ENCODE results near the gene CMTM1. TPM values are rescaled to one million over a fixed set of nuclear protein-coding genes. Genes with fewer than 3 reads are reported as not detected.

Gene CMTM1
- polyA plus RNA-seq, 6 donors from 2014 or later = 0.49 to 0.97 (median 0.70) TPM; not detected in 2

- Mint-ChIP-seq H3K36me3 (peaks cover 7 to 9% of the 10 kb centered on the region in 2 donors), H3K27ac (peak overlapping the region; percentile 98 to 100 (median 99)), H3K4me1 (peaks cover 58 to 87% (median 84%) of the 10 kb centered on the region in 3 donors), H3K4me3 (peak overlapping the region; percentile 54 to 94 (median 76)), H3K9me3 (no peaks in the 10 kb centered on the region), H3K27me3 (no peaks in the 10 kb centered on the region)
- peak; percentile 92 for DNase-seq
- ATAC-seq (ENCODE audit: low read depth in 2 of 2) = peak; percentile 83 to 84
Observed at GRCh38 chr16:66524601-66525164, 41.6 kb upstream of the CMTM1 start.

- H3K9me3 Mint-ChIP-seq = no peaks in the 10 kb centered on the region
- H3K4me1 Mint-ChIP-seq = peaks cover 52 to 82% (median 79%) of the 10 kb centered on the region in 3 donors
- peaks cover 10 to 13% of the 10 kb centered on the region in 2 donors for H3K36me3 Mint-ChIP-seq
- no peaks in the 10 kb centered on the region for H3K27me3 Mint-ChIP-seq
- peak overlapping the region in 7 of 8 donors; percentile 26 to 94 (median 83) for H3K4me3 Mint-ChIP-seq
- peak overlapping the region; percentile 36 to 100 (median 94) for H3K27ac Mint-ChIP-seq
- no peak for DNase-seq
- ATAC-seq (ENCODE audit: low read depth in 2 of 2) = no peak
Observed at GRCh38 chr16:66525396-66526180, 40.7 kb upstream of the CMTM1 start.

- Mint-ChIP-seq H3K36me3 (peaks cover 10 to 13% of the 10 kb centered on the region in 2 donors), H3K4me3 (no peak overlapping the region), H3K9me3 (no peaks in the 10 kb centered on the region), H3K4me1 (peaks cover 42 to 60% (median 52%) of the 10 kb centered on the region in 3 donors), H3K27ac (no peak overlapping the region), H3K27me3 (no peaks in the 10 kb centered on the region)
- DNase-seq (no peak), ATAC-seq (ENCODE audit: low read depth in 2 of 2) (no peak)
Observed at GRCh38 chr16:66528294-66528693, 37.9 kb upstream of the CMTM1 start.

- no peak for DNase-seq
- Mint-ChIP-seq H3K9me3 (no peaks in the 10 kb centered on the region), H3K27ac (peak overlapping the region in 2 of 6 donors; percentile 19 to 25), H3K4me1 (peaks cover 37 to 52% (median 43%) of the 10 kb centered on the region in 3 donors), H3K4me3 (no peak overlapping the region), H3K36me3 (peaks cover 10 to 13% of the 10 kb centered on the region in 2 donors), H3K27me3 (no peaks in the 10 kb centered on the region)
- ATAC-seq (ENCODE audit: low read depth in 2 of 2) = no peak
Observed at GRCh38 chr16:66529475-66529874, 36.8 kb upstream of the CMTM1 start.

- Mint-ChIP-seq H3K36me3 (peaks cover 5 to 7% of the 10 kb centered on the region in 2 donors), H3K4me3 (peak overlapping the region in 1 of 8 donors; percentile 31), H3K4me1 (peaks cover 27 to 57% (median 29%) of the 10 kb centered on the region in 3 donors), H3K27ac (peak overlapping the region in 1 of 6 donors; percentile 57), H3K27me3 (no peaks in the 10 kb centered on the region), H3K9me3 (no peaks in the 10 kb centered on the region)
- no peak for DNase-seq
- no peak for ATAC-seq (ENCODE audit: low read depth in 2 of 2)
Observed at GRCh38 chr16:66534376-66534799, 31.9 kb upstream of the CMTM1 start.

- H3K4me1 Mint-ChIP-seq = peaks cover 37 to 65% (median 39%) of the 10 kb centered on the region in 3 donors
- no peak for DNase-seq
- no peaks in the 10 kb centered on the region for H3K36me3 Mint-ChIP-seq
- H3K27ac Mint-ChIP-seq = peak overlapping the region in 1 of 6 donors; percentile 79
- no peaks in the 10 kb centered on the region for H3K9me3 Mint-ChIP-seq
- H3K4me3 Mint-ChIP-seq = no peak overlapping the region
- no peak for ATAC-seq (ENCODE audit: low read depth in 2 of 2)
- H3K27me3 Mint-ChIP-seq = no peaks in the 10 kb centered on the region
Observed at GRCh38 chr16:66536525-66536924, 29.7 kb upstream of the CMTM1 start.

- H3K27me3 Mint-ChIP-seq = no peaks in the 10 kb centered on the region
- H3K4me3 Mint-ChIP-seq = no peak overlapping the region
- no peaks in the 10 kb centered on the region for H3K36me3 Mint-ChIP-seq
- ATAC-seq (ENCODE audit: low read depth in 2 of 2) (no peak), DNase-seq (no peak)
- H3K27ac Mint-ChIP-seq = no peak overlapping the region
- peaks cover 40 to 72% (median 45%) of the 10 kb centered on the region in 3 donors for H3K4me1 Mint-ChIP-seq
- no peaks in the 10 kb centered on the region for H3K9me3 Mint-ChIP-seq
Observed at GRCh38 chr16:66537236-66537635, 29.0 kb upstream of the CMTM1 start.

- Mint-ChIP-seq H3K27me3 (no peaks in the 10 kb centered on the region), H3K4me1 (peaks cover 46 to 78% (median 61%) of the 10 kb centered on the region in 3 donors), H3K27ac (peak overlapping the region in 5 of 6 donors; percentile 28 to 80 (median 71)), H3K36me3 (no peaks in the 10 kb centered on the region), H3K4me3 (peak overlapping the region in 7 of 8 donors; percentile 69 to 88 (median 80)), H3K9me3 (no peaks in the 10 kb centered on the region)
- ATAC-seq (ENCODE audit: low read depth in 2 of 2) = no peak
- DNase-seq = no peak
Observed at GRCh38 chr16:66538910-66539309, 27.3 kb upstream of the CMTM1 start.

GRCh38 chr16:66539623-66540469 is 26.4 kb upstream of the CMTM1 start:
- Mint-ChIP-seq H3K4me1 (peaks cover 48 to 81% (median 67%) of the 10 kb centered on the region in 3 donors), H3K4me3 (peak overlapping the region; percentile 24 to 89 (median 82)), H3K9me3 (no peaks in the 10 kb centered on the region), H3K27me3 (no peaks in the 10 kb centered on the region), H3K27ac (peak overlapping the region; percentile 71 to 80 (median 77)), H3K36me3 (no peaks in the 10 kb centered on the region)
- DNase-seq (peak; percentile 42), ATAC-seq (ENCODE audit: low read depth in 2 of 2) (peak; percentile 85)

- Mint-ChIP-seq H3K4me3 (peak overlapping the region in 1 of 8 donors; percentile 33), H3K27ac (peak overlapping the region in 1 of 6 donors; percentile 23), H3K27me3 (no peaks in the 10 kb centered on the region), H3K9me3 (no peaks in the 10 kb centered on the region), H3K4me1 (peaks cover 56 to 85% (median 73%) of the 10 kb centered on the region in 3 donors), H3K36me3 (no peaks in the 10 kb centered on the region)
- no peak for ATAC-seq (ENCODE audit: low read depth in 2 of 2)
- no peak for DNase-seq
Observed at GRCh38 chr16:66541388-66542355, 24.6 kb upstream of the CMTM1 start.

GRCh38 chr16:66542396-66542795 is 23.8 kb upstream of the CMTM1 start:
- Mint-ChIP-seq H3K9me3 (no peaks in the 10 kb centered on the region), H3K36me3 (no peaks in the 10 kb centered on the region), H3K27me3 (no peaks in the 10 kb centered on the region), H3K4me3 (peak overlapping the region in 1 of 8 donors; percentile 9), H3K27ac (no peak overlapping the region), H3K4me1 (peaks cover 59 to 89% (median 75%) of the 10 kb centered on the region in 3 donors)
- ATAC-seq (ENCODE audit: low read depth in 2 of 2) (no peak), DNase-seq (no peak)

- no peak for DNase-seq
- no peaks in the 10 kb centered on the region for H3K27me3 Mint-ChIP-seq
- H3K36me3 Mint-ChIP-seq = no peaks in the 10 kb centered on the region
- H3K27ac Mint-ChIP-seq = peak overlapping the region in 5 of 6 donors; percentile 13 to 86 (median 73)
- no peaks in the 10 kb centered on the region for H3K9me3 Mint-ChIP-seq
- H3K4me1 Mint-ChIP-seq = peaks cover 62 to 89% (median 76%) of the 10 kb centered on the region in 3 donors
- ATAC-seq (ENCODE audit: low read depth in 2 of 2) = no peak
- H3K4me3 Mint-ChIP-seq = peak overlapping the region in 4 of 8 donors; percentile 33 to 65 (median 52)
Observed at GRCh38 chr16:66543541-66543940, 22.7 kb upstream of the CMTM1 start.

All from naive B cell (primary cell).